HUES64 (cell line): Measurements from ENCODE around the gene RPAP2.
"Not testable (repeated sequence)": the region's sequence is repeated elsewhere in the genome, so short reads cannot be mapped to it uniquely, and the experiment has no call there.

Experiments used
- H3K27ac ChIP-seq: 2 replicates; pipeline ENCODE4 v1.7.0; 2013; ENCODE audit warnings: low read depth, low read length, inconsistent platforms
- H3K27me3 ChIP-seq: 2 replicates; pipeline ENCODE4 v1.6.1; 2013; ENCODE audit warnings: mild to moderate bottlenecking, low read length; ENCODE audit not compliant: insufficient read depth
- H3K36me3 ChIP-seq: 2 replicates; pipeline ENCODE4 v1.6.1; 2013; ENCODE audit warnings: mild to moderate bottlenecking, low read length; ENCODE audit not compliant: insufficient read depth
- H3K4me1 ChIP-seq: 2 replicates; pipeline ENCODE4 v1.6.1; 2013; ENCODE audit warnings: mild to moderate bottlenecking, low read length, moderate library complexity; ENCODE audit not compliant: insufficient read depth
- H3K4me3 ChIP-seq: 2 replicates; pipeline ENCODE4 v1.5.1; 2013; ENCODE audit warnings: mild to moderate bottlenecking, low read length, moderate library complexity
- H3K9ac ChIP-seq: 2 replicates; pipeline ENCODE4 v1.6.1; 2013; ENCODE audit warnings: mild to moderate bottlenecking, low read depth, low read length
- H3K9me3 ChIP-seq: 2 replicates; pipeline ENCODE4 v1.6.1; 2013; ENCODE audit warnings: low read depth, low read length; ENCODE audit not compliant: insufficient read depth
- WGBS: fragments of 150-250, 120-280 bp; methylation state at CpG from one replicate; pipeline ENCODE4 v1.1.7; 2013; ENCODE audit warnings: missing lambda C conversion rate; 5-methylcytosine and 5-hydroxymethylcytosine counted together

The RPAP2 gene

DNA sequence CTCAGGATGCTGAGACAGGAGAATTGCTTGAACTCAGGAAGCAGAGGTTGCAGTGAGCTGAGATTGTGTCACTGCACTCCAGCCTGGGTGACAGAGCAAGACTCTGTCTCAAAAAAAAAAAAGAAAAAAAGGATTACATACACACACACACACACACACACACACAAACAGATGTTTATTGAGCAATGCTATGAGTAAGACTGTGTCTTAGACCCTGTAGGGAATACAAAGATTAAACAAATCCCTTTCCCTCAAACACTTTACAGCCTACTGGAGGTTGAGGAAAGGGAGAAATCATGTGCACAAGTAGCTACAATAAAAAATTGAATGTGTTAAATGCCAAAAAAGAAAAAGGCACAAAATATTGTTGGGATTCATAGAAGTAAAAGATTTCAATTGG lies 58.1 kb downstream of the RPAP2 start:
- no peak overlapping the region for H3K27ac ChIP-seq
- no peak overlapping the region for H3K4me3 ChIP-seq
- no peaks in the 10 kb centered on the region for H3K4me1 ChIP-seq
- H3K9ac ChIP-seq: no peak overlapping the region
- H3K36me3 ChIP-seq: peaks cover 49% of the 10 kb centered on the region
- no peaks in the 10 kb centered on the region for H3K27me3 ChIP-seq
- 0 out of 2 replicates have a peak, but pooled peaks cover 9% of the 10 kb centered on the region for H3K9me3 ChIP-seq

DNA sequence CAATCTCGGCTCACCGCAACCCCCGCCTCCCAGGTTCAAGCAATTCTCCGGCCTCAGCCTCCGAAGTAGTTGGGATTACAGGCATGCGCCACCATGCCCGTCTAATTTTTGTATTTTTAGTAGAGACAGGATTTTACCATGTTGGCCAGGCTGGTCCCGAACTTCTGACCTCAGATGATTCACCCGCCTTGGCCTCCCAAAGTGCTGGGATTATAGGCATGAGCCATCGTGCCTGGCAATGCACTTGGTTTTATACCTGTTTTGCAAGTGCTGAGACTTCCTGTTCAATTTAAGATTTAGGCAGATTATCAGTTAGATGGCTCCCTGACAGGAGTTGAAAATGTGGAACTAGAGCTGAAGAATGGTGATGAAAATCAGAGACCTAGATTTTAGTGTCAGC lies 60.5 kb downstream of the RPAP2 start:
- not testable (repeated sequence) for H3K9me3 ChIP-seq, H3K27ac ChIP-seq, H3K4me1 ChIP-seq, H3K4me3 ChIP-seq, H3K9ac ChIP-seq, H3K27me3 ChIP-seq
- H3K36me3 ChIP-seq: peaks cover 25% of the 10 kb centered on the region
- 95% methylated on average over 10 of the region's 10 CpGs for WGBS

GRCh38 chr1:92359986-92360385 lies 61.1 kb downstream of the RPAP2 start:
- 90% methylated on average over 2 of the region's 2 CpGs for WGBS
- Histone ChIP-seq H3K27ac (no peak overlapping the region), H3K27me3 (no peaks in the 10 kb centered on the region), H3K36me3 (peaks cover 25% of the 10 kb centered on the region), H3K4me1 (no peaks in the 10 kb centered on the region), H3K9ac (no peak overlapping the region), H3K9me3 (no peaks in the 10 kb centered on the region), H3K4me3 (no peak overlapping the region)

- Histone ChIP-seq H3K27me3 (no peaks in the 10 kb centered on the region), H3K4me1 (no peaks in the 10 kb centered on the region), H3K27ac (no peak overlapping the region), H3K9me3 (no peaks in the 10 kb centered on the region), H3K4me3 (no peak overlapping the region), H3K9ac (no peak overlapping the region), H3K36me3 (peaks cover 21% of the 10 kb centered on the region)
- 92% methylated on average over 3 of the region's 3 CpGs for WGBS
These were observed 64.1 kb downstream of the RPAP2 start for GRCh38 chr1:92362970-92363369.

- no peak overlapping the region for H3K27ac ChIP-seq
- WGBS: 92% methylated on average over 3 of the region's 3 CpGs
- H3K4me1 ChIP-seq: no peaks in the 10 kb centered on the region
- H3K27me3 ChIP-seq: no peaks in the 10 kb centered on the region
- H3K9me3 ChIP-seq: no peaks in the 10 kb centered on the region
- peaks cover 17% of the 10 kb centered on the region; the same call in 1 of the 2 replicates for H3K36me3 ChIP-seq
- H3K9ac ChIP-seq: no peak overlapping the region
- H3K4me3 ChIP-seq: no peak overlapping the region
These were observed 64.5 kb downstream of the RPAP2 start for GRCh38 chr1:92363401-92363800.

DNA sequence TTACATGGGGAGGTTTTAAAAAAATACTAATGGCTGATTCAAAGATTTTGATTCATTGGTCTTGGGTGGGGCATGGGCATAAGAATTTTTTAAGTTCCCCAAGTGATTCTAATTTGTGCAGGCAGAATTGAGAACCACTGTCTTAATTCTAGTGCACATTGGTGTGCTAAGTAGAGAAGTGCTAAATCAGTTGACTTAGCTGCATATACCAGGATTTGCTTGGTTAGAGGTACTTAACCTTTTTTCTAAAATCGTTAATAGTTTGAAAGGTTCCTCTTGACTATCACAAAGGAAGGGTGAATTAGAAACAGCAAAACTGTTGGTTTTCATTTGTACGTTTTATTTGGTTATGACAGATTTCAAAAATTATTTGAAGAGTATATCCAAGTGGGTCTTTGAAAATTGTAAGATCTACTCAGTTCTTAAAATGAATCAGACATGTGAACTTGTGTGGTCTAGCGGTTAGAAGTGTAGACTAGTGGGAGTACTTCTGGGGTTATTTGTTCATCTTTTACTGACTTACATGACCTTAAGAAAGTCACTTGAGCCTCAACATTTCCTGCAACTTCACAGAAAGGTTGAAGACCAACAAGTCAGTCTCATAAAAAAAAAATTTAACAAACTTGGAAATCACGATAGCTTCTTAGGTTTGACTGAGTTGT lies 66.7 kb downstream of the RPAP2 start:
- H3K9me3 ChIP-seq: no peaks in the 10 kb centered on the region
- H3K27me3 ChIP-seq: no peaks in the 10 kb centered on the region
- H3K27ac ChIP-seq: no peak overlapping the region
- no peak overlapping the region for H3K9ac ChIP-seq
- WGBS: 86% methylated on average over 4 of the region's 4 CpGs
- no peak overlapping the region for H3K4me3 ChIP-seq
- H3K36me3 ChIP-seq: peaks cover 12% of the 10 kb centered on the region
- no peaks in the 10 kb centered on the region for H3K4me1 ChIP-seq

DNA sequence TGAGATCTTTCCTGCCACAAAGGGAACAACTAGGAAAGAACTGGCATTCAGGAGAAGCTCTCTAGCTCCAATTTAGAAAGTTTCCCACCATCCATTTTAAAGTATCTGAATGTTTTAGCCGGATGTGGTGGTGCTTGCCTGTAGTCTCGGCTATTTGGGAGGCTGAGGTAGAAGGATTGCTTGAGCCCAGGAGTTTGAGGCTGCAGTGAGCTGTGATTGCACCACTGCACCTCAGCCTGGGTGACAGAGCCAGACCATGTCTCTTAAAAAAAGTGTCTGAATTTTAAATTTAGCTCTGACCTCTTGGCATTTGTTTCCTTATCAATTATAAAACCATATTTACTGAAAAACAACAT lies 67.2 kb downstream of the RPAP2 start:
- H3K4me3 ChIP-seq: no peak overlapping the region
- H3K9ac ChIP-seq: no peak overlapping the region
- no peaks in the 10 kb centered on the region for H3K9me3 ChIP-seq
- H3K4me1 ChIP-seq: no peaks in the 10 kb centered on the region
- no peaks in the 10 kb centered on the region for H3K27me3 ChIP-seq
- H3K36me3 ChIP-seq: peaks cover 12% of the 10 kb centered on the region
- no peak overlapping the region for H3K27ac ChIP-seq
- 93% methylated on average over 2 of the region's 2 CpGs for WGBS

- H3K27me3 ChIP-seq: no peaks in the 10 kb centered on the region
- H3K36me3 ChIP-seq: peaks cover 12% of the 10 kb centered on the region
- no peaks in the 10 kb centered on the region for H3K4me1 ChIP-seq
- H3K27ac ChIP-seq: no peak overlapping the region
- 96% methylated on average over 3 of the region's 3 CpGs for WGBS
- no peak overlapping the region for H3K4me3 ChIP-seq
- H3K9me3 ChIP-seq: no peaks in the 10 kb centered on the region
- no peak overlapping the region for H3K9ac ChIP-seq
These were observed 68.6 kb downstream of the RPAP2 start for GRCh38 chr1:92367496-92367895.

GRCh38 chr1:92372164-92372563 lies 73.3 kb downstream of the RPAP2 start:
- no peak overlapping the region for H3K4me3 ChIP-seq
- 89% methylated on average over 2 of the region's 2 CpGs for WGBS
- no peaks in the 10 kb centered on the region for H3K4me1 ChIP-seq

GRCh38 chr1:92374223-92374622 lies 75.4 kb downstream of the RPAP2 start:
- no peaks in the 10 kb centered on the region for H3K4me1 ChIP-seq
- no peaks in the 10 kb centered on the region for H3K9me3 ChIP-seq
- WGBS: 84% methylated on average over 2 of the region's 2 CpGs

More at GRCh38 chr1:92372164-92372563, 73.3 kb downstream of the RPAP2 start:
- H3K36me3 ChIP-seq: peaks cover 8% of the 10 kb centered on the region
- H3K9ac ChIP-seq: no peak overlapping the region
- no peaks in the 10 kb centered on the region for H3K9me3 ChIP-seq
- no peaks in the 10 kb centered on the region for H3K27me3 ChIP-seq
- no peak overlapping the region for H3K27ac ChIP-seq

GRCh38 chr1:92376345-92376744 lies 77.5 kb downstream of the RPAP2 start:
- H3K4me3 ChIP-seq: no peak overlapping the region
- peaks cover 5% of the 10 kb centered on the region; the same call in 1 of the 2 replicates for H3K36me3 ChIP-seq
- 88% methylated on average over 2 of the region's 2 CpGs for WGBS
- H3K27ac ChIP-seq: no peak overlapping the region
- no peak overlapping the region for H3K9ac ChIP-seq
- H3K4me1 ChIP-seq: no peaks in the 10 kb centered on the region
- H3K9me3 ChIP-seq: no peaks in the 10 kb centered on the region
- no peaks in the 10 kb centered on the region for H3K27me3 ChIP-seq

More at GRCh38 chr1:92374223-92374622, 75.4 kb downstream of the RPAP2 start:
- H3K27ac ChIP-seq: no peak overlapping the region
- H3K9ac ChIP-seq: no peak overlapping the region
- no peak overlapping the region for H3K4me3 ChIP-seq
- no peaks in the 10 kb centered on the region for H3K27me3 ChIP-seq
- peaks cover 5% of the 10 kb centered on the region for H3K36me3 ChIP-seq

GRCh38 chr1:92377991-92378390 lies 79.1 kb downstream of the RPAP2 start:
- H3K36me3 ChIP-seq, H3K27ac ChIP-seq, H3K27me3 ChIP-seq, H3K4me3 ChIP-seq, H3K9ac ChIP-seq, H3K4me1 ChIP-seq, H3K9me3 ChIP-seq: not testable (repeated sequence)
- 96% methylated on average over 4 of the region's 4 CpGs for WGBS
